Measurements from ENCODE around the gene MMP25. TPM values are rescaled to one million over a fixed set of nuclear protein-coding genes. Genes with fewer than 3 reads are reported as not detected.
A peak's percentile ranks its signal among the peaks of the same experiment; 100 is the strongest.

The MMP25 gene
- total RNA-seq, 2 experiments from 2014 or later = 2.2 TPM

DNA sequence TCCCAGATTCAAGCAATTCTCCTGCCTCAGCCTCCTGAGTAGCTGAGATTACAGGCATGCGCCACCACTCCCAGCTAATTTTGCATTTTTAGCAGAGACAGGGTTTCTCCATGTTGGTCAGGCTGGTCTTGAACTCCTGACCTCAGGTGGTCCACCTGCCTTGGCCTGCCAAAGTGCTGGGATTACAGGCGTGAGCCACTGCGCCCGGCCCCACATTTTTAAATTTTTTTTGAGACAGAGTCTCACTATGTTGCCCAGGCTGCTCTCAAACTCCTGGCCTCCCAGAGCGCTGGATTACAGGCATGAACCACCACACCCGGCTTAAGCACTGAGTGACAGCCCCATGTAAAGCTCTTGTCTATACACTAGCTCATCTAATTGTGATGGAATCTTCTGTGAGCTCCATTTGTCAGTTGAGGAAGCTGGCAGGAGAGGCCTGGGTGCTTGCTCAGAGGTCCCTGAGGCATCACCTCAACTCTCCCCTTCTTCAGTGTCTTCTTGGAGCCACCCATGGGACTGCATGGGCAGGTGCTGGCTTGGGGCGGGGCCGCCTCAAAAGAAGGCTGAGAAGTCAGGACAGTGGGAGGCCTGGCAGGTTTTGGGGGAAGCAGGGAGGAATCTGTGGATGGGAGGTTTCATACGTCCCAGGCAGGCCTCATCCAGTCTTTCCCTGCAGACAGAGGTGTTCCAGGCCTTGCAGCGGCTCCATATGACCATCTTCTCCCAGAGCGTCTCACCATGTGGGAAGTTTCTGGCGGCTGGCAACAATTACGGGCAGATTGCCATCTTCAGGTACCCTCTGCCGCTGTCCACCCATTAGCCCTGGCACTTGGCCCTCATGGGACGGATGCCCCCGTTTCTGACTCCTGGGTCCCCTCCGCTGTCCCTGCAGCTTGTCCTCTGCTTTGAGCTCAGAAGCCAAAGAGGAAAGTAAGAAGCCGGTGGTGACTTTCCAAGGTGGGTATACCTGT lies 21.0 kb upstream of the MMP25 start:
- Mint-ChIP-seq H3K9me3 (no peaks in the 10 kb centered on the region), H3K4me1 (ENCODE audit: low read depth) (peaks cover 48% of the 10 kb centered on the region), H3K36me3 (peaks cover 10% of the 10 kb centered on the region), H3K27me3 (peaks cover 12% of the 10 kb centered on the region), H3K4me3 (no peak overlapping the region), H3K27ac (no peak overlapping the region)
- no peak for DNase-seq
- intact Hi-C loops (cut with micrococcal nuclease) = no loop called here
- CTCF ChIA-PET = interaction anchor here (1.0 to 17.0 kb wide), 5 partner anchors 8 to 107 kb away, joined by 3 to 412 read pairs (median 3); partner anchors contain the start of genes CLDN9 and ZNF213
- POLR2A ChIA-PET = no interaction called here

DNA sequence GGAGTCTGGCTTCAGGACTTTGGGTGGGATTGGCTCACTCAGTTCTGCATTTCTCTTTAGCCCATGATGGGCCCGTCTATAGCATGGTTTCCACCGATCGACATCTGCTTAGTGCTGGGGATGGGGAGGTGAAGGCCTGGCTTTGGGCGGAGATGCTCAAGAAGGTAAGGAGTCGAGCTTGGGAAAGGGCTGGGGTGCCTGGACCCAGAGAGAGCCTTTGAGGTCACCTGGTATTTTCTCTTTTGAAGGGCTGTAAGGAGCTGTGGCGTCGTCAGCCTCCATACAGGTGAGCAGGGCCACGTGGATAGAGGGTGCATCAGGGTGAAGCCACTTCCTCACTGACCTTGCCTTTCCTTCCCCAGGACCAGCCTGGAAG lies 20.4 kb upstream of the MMP25 start:
- peaks cover 10% of the 10 kb centered on the region for H3K36me3 Mint-ChIP-seq
- H3K27me3 Mint-ChIP-seq = peaks cover 12% of the 10 kb centered on the region
- H3K9me3 Mint-ChIP-seq = no peaks in the 10 kb centered on the region
- ChIA-PET CTCF (interaction anchor here (0.6 to 17.0 kb wide), 4 partner anchors 20 to 107 kb away, joined by 3 to 412 read pairs (median 102); partner anchors contain the start of genes CLDN9 and ZNF213), POLR2A (no interaction called here)
- no peak overlapping the region for H3K4me3 Mint-ChIP-seq
- intact Hi-C loops (cut with micrococcal nuclease) = no loop called here
- DNase-seq = no peak
- H3K27ac Mint-ChIP-seq = no peak overlapping the region
- H3K4me1 Mint-ChIP-seq (ENCODE audit: low read depth) = peaks cover 44% of the 10 kb centered on the region

DNA sequence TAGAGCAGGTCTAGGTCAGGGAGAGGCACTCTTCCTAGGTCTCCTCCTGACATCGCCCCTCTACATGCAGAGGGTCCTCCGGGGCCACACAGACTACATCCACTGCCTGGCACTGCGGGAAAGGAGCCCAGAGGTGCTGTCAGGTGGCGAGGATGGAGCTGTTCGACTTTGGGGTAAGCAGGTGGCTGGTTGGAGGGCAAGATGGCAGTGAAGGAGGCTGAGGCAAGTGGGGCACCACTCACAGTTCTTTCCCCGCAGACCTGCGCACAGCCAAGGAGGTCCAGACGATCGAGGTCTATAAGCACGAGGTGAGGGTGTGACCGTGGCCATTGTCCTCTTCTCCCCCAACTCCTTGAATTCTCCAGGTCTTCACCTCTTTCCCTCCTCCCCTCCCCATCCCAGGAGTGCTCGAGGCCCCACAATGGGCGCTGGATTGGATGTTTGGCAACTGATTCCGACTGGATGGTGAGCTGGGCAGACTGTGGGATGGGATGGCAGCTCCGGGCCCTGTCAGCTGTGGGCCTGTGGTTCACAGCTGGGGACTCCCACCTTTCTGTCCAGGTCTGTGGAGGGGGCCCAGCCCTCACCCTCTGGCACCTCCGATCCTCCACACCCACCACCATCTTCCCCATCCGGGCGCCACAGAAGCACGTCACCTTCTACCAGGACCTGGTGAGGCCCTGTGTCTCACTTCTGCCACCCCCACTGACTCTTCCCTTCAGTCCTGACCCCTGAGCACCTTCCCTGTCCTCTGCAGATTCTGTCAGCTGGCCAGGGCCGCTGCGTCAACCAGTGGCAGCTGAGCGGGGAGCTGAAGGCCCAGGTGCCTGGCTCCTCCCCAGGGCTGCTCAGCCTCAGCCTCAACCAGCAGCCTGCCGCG lies 19.5 kb upstream of the MMP25 start:
- Mint-ChIP-seq H3K4me1 (ENCODE audit: low read depth) (peaks cover 37% of the 10 kb centered on the region), H3K9me3 (no peaks in the 10 kb centered on the region), H3K36me3 (peaks cover 10% of the 10 kb centered on the region), H3K4me3 (no peak overlapping the region), H3K27ac (no peak overlapping the region), H3K27me3 (peaks cover 14% of the 10 kb centered on the region)
- intact Hi-C loops (cut with micrococcal nuclease) = no loop called here
- CTCF ChIA-PET = interaction anchor here (0.6 to 17.0 kb wide), 8 partner anchors 6 to 144 kb away, joined by 5 to 412 read pairs (median 88); partner anchors contain the start of genes CLDN6, CLDN9, HCFC1R1 and THOC6
- no peak for DNase-seq
- POLR2A ChIA-PET = interaction anchor here (1.5 kb wide), 1 partner anchor 23 kb away, joined by 5 read pairs; no protein-coding TSS in a partner anchor

DNA sequence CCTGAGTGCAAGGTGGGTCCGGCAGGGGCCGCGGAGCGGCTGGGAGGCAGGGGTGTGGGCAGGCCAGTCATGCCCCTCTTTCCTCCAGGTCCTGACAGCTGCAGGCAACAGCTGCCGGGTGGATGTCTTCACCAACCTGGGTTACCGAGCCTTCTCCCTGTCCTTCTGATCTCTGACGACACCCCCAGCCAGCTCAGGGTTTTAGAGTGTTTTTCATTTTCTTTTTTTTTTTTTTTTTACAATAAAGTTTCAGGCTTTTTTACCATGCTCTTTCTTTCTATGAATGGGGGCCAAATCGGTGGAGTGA lies 18.9 kb upstream of the MMP25 start:
- Mint-ChIP-seq H3K36me3 (peaks cover 10% of the 10 kb centered on the region), H3K4me1 (ENCODE audit: low read depth) (peaks cover 31% of the 10 kb centered on the region), H3K4me3 (no peak overlapping the region), H3K9me3 (no peaks in the 10 kb centered on the region), H3K27me3 (peaks cover 16% of the 10 kb centered on the region), H3K27ac (no peak overlapping the region)
- POLR2A ChIA-PET = interaction anchor here (1.5 kb wide), 1 partner anchor 24 kb away, joined by 5 read pairs; no protein-coding TSS in a partner anchor
- DNase-seq = no peak
- CTCF ChIA-PET = interaction anchor here (0.8 to 17.0 kb wide), 22 partner anchors 7 to 155 kb away, joined by 3 to 412 read pairs (median 10); partner anchors contain the start of genes BICDL2, CLDN6, CLDN9 and HCFC1R1
- intact Hi-C loops (cut with micrococcal nuclease) = no loop called here

DNA sequence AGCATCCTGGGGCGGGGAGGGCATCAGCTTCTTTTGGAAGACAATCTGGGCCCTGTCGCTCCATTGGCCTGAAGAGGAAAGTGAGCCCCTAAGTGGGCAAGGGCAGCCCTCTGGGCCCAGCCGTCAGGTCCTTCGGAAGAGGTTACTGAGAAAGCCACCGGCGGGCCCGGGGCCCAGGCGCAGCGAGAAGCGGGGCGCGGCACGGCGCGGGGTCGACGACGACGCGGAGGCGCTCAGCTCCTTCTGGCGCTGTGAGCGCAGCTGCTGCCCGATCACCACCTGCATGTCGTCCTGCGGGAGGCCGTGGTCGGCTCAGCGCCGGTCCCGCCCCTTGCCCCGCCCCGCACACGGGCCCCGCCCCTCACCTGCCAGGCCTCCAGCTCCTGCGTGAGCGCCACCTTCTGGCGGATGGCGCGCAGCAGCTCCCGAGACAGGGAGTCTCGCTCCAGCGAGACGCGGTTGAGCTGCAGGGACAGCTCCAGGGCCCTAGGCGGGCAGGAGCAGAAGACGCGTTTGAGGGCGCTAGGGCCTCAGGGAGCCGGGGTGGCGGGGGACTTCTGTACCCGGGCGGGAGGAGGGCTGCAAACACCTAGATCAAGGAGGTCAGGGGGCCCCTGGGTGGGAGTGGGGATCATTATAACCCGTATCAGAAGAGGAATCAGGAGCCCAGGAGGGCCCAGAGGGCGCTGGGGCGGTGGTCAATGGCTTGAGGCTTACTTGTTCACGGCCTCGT lies 18.2 kb upstream of the MMP25 start:
- DNase-seq = peak; percentile 92
- Mint-ChIP-seq H3K27me3 (peaks cover 23% of the 10 kb centered on the region), H3K4me3 (no peak overlapping the region), H3K9me3 (no peaks in the 10 kb centered on the region), H3K36me3 (peaks cover 10% of the 10 kb centered on the region), H3K27ac (no peak overlapping the region), H3K4me1 (ENCODE audit: low read depth) (peaks cover 24% of the 10 kb centered on the region)
- ChIA-PET POLR2A (interaction anchor here (1.1 to 2.8 kb wide), 3 partner anchors 8 to 25 kb away, joined by 3 to 11 read pairs (median 5); partner anchors contain the start of gene TNFRSF12A), CTCF (interaction anchor here (0.5 to 17.0 kb wide), 40 partner anchors 7 to 462 kb away, joined by 3 to 412 read pairs (median 5); partner anchors contain the start of genes BICDL2, CLDN6, CLDN9 and HCFC1R1)
- intact Hi-C loops (cut with micrococcal nuclease) = loop anchor here (2.0 kb wide), 1 partner anchor 25 kb away; no protein-coding TSS in a partner anchor

DNA sequence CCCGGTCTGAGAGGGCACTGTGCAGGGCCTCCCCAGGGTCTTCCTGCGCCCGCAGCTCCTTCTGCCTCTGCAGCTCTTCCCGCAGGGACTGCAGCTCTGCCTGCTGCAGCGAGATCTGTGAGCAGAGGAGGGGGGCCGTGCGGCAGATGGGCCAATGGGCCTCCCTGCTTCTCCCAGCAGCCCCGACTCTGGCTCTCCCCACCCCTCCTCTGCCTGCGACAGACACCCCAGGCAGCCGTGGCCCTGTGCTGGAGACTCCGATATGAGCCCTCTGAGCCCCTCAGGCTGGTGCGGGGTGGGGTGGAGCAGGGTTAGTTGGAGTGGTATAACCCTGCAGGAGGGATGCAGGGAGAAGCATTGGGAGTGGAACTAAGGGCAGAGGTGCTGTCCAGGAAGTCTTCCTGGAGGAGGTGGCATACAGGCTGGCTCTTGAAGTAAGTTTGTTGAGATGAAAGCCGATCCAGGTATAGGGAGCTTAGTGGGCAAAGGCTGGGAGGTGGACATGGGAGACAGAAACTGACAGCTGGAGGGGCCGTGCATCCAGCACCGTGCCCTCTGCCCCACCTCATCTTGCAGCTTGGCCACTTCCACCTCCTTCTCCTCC lies 17.5 kb upstream of the MMP25 start:
- Mint-ChIP-seq H3K27ac (no peak overlapping the region), H3K36me3 (peaks cover 10% of the 10 kb centered on the region), H3K4me3 (peak overlapping the region; percentile 37), H3K9me3 (no peaks in the 10 kb centered on the region), H3K4me1 (ENCODE audit: low read depth) (peaks cover 20% of the 10 kb centered on the region), H3K27me3 (peaks cover 28% of the 10 kb centered on the region)
- DNase-seq = no peak
- CTCF ChIA-PET = interaction anchor here (0.5 to 17.0 kb wide), 39 partner anchors 8 to 462 kb away, joined by 3 to 412 read pairs (median 7); partner anchors contain the start of genes BICDL2, CLDN6, CLDN9 and HCFC1R1
- POLR2A ChIA-PET = interaction anchor here (1.1 to 2.8 kb wide), 3 partner anchors 8 to 25 kb away, joined by 3 to 11 read pairs (median 5); partner anchors contain the start of gene TNFRSF12A
- intact Hi-C loops (cut with micrococcal nuclease) = loop anchor here (2.0 kb wide), 1 partner anchor 26 kb away; no protein-coding TSS in a partner anchor

DNA sequence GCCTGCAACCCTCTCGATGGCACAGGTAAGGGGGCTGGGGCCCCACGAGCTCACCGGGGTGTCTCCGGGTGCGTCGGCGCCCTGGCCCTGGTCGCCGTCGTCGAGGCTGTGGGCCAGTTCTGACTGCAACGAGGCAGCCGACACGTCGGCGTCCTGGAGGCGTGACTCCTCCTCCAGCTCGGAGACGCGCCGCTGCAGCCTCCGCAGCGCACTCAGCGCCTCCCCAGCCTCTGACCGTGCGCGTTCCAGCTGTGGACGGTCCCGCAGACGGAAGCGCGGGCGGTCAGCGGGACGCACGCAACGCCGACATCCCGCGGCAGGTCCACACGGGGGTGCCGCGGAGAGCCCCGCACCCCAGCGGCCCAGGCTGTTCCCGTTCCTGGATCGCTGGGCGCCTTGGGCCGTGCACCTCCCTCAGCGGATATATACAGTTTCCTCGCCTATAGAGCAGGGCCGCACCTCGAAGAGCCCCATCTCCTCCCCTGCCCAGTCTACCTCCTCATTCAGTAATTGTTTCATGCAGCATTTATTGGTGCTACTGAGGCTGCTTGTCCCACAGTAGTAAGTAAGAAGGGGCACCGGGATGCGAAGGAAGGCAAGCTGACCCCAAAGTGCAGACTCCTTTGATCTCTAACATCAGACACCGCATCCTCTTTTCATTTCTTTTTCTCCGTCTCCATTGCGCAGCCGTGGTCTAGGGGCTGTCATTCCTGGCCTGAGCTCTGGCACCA lies 16.7 kb upstream of the MMP25 start:
- intact Hi-C loops (cut with micrococcal nuclease) = loop anchor here (2.0 kb wide), 1 partner anchor 27 kb away; no protein-coding TSS in a partner anchor
- ChIA-PET CTCF (interaction anchor here (1.0 to 17.0 kb wide), 16 partner anchors 9 to 138 kb away, joined by 3 to 412 read pairs (median 22); partner anchors contain the start of genes BICDL2, CLDN6, CLDN9 and HCFC1R1), POLR2A (interaction anchor here (2.8 kb wide), 1 partner anchor 9 kb away, joined by 11 read pairs; the partner anchor contains the start of gene TNFRSF12A)
- Mint-ChIP-seq H3K36me3 (peaks cover 9% of the 10 kb centered on the region), H3K4me3 (peak overlapping the region; percentile 51), H3K27ac (no peak overlapping the region), H3K4me1 (ENCODE audit: low read depth) (peaks cover 16% of the 10 kb centered on the region), H3K27me3 (peaks cover 32% of the 10 kb centered on the region), H3K9me3 (no peaks in the 10 kb centered on the region)
- DNase-seq = peak; percentile 73

DNA sequence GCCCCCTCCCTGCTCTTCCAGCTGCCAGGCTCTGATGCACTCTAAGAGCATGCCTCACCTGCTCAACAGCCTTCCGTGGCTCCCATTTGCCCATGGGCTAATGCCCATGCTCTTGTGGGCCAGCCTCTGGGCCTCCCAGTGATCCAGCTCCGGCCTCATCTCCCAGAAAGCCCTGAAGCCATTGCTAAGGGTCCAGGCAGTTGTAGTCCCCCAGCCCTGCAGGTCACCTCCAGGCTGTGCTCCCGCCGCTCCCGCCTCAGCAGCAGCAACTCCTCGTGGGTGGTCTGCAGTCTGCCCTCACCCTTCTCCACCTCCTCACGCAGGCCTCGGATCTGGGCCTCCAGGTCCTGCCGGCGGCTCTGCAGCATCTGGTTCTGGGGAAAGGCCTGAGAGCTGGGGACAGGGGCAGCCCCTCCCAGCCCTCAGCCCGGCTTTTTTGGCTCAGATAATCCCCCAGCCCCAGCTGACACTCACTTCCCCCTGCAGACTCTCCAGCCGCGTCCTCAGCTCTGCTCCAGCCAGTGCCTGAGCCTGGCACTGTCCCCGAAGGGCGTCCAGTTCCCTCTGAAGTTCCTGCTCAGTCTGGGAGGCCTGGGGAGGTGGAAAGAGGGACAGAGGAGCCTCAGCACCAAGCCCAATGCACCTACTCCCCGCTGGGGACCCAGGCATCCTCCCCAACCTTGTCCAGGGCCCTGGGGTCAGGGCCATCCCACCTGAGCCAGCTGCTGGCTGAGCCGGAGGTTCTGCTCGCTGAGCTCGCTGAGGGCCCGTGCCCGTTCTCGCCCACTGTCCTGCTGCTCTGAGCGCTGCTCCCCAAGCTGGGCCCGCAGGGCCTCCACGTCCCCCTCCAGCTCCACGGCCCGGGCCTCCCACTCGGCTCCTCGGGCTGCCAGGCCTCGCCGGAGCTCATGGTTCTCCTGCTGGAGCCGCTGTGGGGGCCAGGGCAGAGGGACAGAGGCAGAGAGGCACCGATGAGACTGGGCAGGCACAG lies 15.8 kb upstream of the MMP25 start:
- ChIA-PET CTCF (interaction anchor here (1.0 to 17.0 kb wide), 19 partner anchors 8 to 348 kb away, joined by 3 to 412 read pairs (median 15); partner anchors contain the start of genes BICDL2, CLDN6, CLDN9 and HCFC1R1), POLR2A (interaction anchor here (1.2 to 2.8 kb wide), 3 partner anchors 8 to 104 kb away, joined by 4 to 11 read pairs (median 5); partner anchors contain the start of genes TNFRSF12A and ZNF213)
- DNase-seq = no peak
- H3K27me3 Mint-ChIP-seq = peaks cover 36% of the 10 kb centered on the region
- H3K9me3 Mint-ChIP-seq = no peaks in the 10 kb centered on the region
- peak overlapping the region; percentile 51 for H3K4me3 Mint-ChIP-seq
- no peak overlapping the region for H3K27ac Mint-ChIP-seq
- H3K36me3 Mint-ChIP-seq = peaks cover 9% of the 10 kb centered on the region
- H3K4me1 Mint-ChIP-seq (ENCODE audit: low read depth) = peaks cover 16% of the 10 kb centered on the region
- intact Hi-C loops (cut with micrococcal nuclease) = no loop called here

DNA sequence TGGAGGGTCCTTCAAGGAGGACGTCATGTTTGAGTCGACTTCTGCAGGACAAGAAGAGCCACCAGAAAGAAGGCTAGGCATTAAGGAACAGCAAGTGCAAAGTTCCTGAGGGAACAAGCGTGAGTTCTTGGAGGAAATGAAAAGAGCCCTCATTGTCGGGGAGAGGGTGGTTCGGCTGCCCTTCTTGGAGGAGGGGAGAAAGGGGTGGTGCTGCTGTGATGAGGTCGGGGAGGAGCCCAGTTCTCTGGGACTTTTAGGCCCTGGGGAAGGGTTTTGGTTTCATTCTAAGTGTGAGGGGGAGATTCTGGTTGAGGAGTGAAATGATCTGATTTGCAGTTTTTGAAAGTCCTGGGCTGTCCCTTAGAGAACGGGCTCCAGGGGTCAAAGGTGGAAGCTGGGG lies 13.7 kb upstream of the MMP25 start:
- POLR2A ChIA-PET = no interaction called here
- no peaks in the 10 kb centered on the region for H3K36me3 Mint-ChIP-seq
- H3K27ac Mint-ChIP-seq = no peak overlapping the region
- H3K9me3 Mint-ChIP-seq = no peaks in the 10 kb centered on the region
- H3K27me3 Mint-ChIP-seq = peaks cover 46% of the 10 kb centered on the region
- intact Hi-C loops (cut with micrococcal nuclease) = no loop called here
- CTCF ChIA-PET = interaction anchor here (0.8 to 17.0 kb wide), 12 partner anchors 8 to 135 kb away, joined by 3 to 412 read pairs (median 8); partner anchors contain the start of genes CLDN9 and ZNF213
- H3K4me1 Mint-ChIP-seq (ENCODE audit: low read depth) = peaks cover 25% of the 10 kb centered on the region
- no peak for DNase-seq
- H3K4me3 Mint-ChIP-seq = no peak overlapping the region
